GM12874 (cell line): ENCODE measurements around the gene SUFU.

Source experiments
- TF ChIP-seq, protein P1 (sequence below): IDR thresholded peaks from 2 replicates; pipeline ENCODE4 v1.5.1; 2011; ENCODE audit warnings: low read depth, mild to moderate bottlenecking, control low read depth, low read length, moderate library complexity; ENCODE audit not compliant: insufficient read depth

Gene SUFU

DNA sequence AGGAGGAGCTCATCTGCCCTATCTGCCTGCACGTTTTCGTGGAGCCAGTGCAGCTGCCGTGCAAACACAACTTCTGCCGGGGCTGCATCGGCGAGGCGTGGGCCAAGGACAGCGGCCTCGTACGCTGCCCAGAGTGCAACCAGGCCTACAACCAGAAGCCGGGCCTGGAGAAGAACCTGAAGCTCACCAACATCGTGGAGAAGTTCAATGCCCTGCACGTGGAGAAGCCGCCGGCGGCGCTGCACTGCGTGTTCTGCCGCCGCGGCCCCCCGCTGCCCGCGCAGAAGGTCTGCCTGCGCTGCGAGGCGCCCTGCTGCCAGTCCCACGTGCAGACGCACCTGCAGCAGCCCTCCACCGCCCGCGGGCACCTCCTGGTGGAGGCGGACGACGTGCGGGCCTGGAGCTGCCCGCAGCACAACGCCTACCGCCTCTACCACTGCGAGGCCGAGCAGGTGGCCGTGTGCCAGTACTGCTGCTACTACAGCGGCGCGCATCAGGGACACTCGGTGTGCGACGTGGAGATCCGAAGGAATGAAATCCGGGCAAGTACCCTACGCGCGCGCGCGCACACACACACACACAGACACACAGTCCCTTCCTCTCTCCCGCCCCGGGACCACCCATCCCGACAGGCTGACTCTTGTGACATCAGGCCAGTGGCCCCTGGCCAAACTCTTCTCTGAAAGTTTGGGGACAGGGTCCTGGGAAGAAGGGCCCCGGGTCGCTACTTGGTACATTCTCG lies 141.0 kb downstream of the SUFU start:
- TF ChIP-seq, protein P1, sequence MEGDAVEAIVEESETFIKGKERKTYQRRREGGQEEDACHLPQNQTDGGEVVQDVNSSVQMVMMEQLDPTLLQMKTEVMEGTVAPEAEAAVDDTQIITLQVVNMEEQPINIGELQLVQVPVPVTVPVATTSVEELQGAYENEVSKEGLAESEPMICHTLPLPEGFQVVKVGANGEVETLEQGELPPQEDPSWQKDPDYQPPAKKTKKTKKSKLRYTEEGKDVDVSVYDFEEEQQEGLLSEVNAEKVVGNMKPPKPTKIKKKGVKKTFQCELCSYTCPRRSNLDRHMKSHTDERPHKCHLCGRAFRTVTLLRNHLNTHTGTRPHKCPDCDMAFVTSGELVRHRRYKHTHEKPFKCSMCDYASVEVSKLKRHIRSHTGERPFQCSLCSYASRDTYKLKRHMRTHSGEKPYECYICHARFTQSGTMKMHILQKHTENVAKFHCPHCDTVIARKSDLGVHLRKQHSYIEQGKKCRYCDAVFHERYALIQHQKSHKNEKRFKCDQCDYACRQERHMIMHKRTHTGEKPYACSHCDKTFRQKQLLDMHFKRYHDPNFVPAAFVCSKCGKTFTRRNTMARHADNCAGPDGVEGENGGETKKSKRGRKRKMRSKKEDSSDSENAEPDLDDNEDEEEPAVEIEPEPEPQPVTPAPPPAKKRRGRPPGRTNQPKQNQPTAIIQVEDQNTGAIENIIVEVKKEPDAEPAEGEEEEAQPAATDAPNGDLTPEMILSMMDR = peak; percentile 78

DNA sequence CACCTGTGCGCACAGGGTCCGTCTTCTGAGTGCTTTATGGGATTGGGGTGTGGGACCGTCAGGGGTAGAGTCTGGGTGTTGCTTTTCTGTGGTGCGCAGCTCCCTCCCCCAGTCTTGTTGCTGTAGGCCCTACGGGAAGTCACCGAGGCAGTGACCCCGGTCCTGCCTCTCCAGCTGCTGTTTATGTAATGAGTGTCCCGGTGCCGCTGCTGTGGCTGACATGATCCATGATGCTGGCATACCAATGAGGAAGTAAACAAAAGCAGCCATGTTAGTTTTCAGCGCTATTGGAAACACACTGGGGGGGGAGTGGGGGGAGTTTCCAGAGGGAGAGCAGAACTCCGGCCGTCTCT lies 141.6 kb downstream of the SUFU start:
- TF ChIP-seq, protein P1 = no peak

DNA sequence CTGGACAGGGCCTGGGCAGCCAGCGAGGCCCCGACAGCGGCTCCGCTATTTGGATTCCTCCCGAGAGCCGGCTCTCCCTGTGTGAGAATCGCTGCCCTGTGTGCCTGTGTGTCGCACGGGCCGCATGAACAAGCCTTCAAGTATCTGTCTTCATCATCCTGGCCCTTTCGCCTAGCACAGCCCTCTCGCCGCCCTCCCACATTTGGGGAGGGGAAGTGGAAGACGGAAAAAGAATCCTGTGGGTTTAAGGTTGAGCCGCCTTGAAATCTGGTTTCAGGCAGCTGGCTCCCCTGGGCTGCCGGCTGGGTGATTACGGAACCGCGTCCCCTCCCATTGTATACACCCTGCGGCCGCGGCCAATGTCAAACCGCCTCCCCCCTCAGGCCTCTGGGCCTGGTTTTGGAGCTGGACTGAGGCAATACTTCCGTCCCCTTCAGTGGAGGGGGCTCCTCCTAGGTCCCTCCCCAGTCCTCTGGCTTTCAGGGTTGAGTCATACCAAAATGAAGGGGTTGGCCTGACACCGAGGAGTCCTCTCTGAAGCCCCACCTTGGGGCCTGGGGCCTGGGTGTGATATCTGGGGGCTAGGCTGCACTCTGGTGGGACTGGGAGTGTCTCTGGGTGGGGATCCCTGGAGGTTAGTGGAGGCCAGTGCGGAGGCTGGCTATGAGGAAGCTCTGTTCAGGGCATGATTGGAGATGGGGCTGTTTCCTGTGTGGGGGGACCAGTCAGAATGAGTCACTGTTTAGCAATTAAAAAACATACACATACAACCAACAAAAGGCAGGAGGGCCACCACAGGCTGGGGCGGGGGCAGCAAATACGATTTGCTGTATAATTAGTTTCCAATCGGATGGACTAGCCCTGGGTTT lies 142.2 kb downstream of the SUFU start:
- TF ChIP-seq, protein P1 = no peak

DNA sequence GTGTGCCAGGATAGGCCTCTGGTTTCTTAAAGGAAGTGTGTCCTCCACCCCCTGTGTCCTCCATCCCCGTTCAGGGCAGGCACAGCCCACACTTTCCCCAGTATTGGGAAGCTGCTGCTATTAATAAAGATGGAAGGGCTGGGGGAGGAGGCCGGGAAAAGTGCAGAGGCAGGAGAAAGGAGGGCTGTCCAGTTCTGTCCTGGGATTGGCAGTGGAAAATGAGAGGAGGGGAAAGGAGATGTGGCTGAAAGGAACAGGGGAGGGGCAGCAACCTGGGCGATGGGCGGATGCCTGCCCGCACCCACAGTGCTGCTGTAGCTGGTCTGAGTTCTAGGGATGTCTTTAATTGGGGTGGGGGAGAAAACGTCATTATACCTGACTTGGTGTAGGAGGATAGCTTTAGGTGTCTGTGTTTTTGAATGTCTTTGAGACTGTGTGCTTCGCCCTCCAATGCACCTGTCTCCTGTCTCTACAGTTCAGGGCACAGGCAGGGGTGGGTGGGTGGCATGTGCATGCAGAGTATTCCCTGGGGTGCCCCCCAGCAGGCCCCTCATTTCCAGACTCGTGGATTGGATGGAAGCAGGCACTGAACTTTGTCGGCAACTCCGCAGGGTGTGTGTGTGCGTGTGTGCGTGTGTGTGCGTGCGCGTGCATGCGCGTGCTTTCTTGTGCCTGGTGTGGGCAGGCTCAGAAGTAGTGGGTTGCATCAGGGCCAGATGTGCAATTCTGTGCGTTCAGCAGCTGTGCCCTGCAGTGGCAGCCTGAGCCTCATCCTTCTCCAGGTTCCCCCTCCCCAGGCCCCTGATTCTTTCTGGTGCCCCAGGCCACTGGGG lies 143.1 kb downstream of the SUFU start:
- TF ChIP-seq, protein P1 = no peak

DNA sequence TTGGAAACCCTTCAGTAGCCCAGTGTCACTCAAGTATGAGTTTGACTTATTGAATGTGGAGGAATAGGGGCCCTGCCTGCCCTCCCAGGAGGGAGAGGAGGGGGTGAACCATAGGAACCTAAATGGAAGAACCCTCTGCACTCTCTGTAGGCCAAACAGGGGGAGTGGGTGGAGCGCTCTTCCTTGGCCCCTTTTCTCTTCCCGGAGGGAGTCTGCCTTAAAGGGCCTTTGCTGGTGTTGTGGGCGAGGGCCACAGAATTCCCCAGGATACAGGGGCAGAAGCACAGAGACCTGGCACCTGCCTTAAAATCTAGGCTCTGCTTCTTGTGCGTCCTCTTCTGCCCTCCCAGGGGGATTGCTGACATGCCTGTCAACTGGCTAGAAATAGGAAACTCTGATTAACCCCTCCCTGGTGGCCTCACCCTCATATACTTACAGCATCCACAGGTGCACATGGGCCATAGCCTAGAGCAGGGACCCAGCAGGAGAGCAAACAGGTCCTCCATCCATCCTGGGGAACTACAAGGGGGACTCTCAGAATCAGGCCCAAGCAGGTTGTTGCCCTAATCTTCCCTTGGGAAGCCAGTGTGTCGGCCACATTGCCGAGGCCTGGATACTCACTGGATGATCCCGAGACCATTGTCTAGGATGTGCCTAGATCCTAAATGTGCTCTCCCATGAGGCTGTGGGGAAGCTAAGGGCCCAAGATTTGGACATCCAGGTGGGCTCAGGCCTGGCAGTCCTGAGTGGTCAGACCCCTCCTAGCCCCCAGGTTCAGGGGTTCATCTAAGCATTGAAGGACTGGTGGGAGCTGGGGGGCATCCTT lies 143.9 kb downstream of the SUFU start:
- TF ChIP-seq, protein P1 = no peak

DNA sequence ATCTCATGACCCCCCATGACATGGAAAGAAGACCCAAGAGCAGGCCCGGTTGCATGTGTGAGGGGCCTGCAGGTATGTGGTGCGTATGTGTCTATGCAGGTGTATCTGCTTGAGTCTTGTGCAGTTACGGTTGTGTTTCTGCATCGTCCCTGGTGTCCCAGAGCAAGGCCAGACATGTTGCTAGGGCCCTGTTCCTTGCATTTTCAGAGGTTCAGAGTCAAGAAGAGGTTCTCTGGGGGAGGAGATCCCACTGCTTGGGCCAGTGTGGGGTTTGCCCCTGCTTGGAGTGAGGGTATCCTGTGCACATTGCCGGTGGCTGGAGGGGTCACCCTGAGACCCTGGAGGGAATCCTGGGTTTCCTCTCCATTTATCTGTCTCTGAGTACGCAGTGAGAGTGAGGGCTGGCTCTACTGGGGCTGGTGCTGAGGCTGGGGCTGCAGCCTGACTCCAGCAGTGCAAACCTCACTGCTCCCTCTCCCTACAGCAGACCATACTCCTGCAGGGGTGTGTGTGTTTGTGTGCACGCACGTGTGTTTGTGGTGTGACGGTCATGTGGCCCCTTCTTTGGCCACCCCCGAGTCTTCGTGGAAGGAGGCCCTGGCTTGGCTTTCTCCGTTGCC lies 144.6 kb downstream of the SUFU start:
- TF ChIP-seq, protein P1 = no peak
